Neuronal stem cell (in vitro differentiated cells): Measurements from ENCODE around the gene SAT1. TPM values are rescaled to one million over a fixed set of nuclear protein-coding genes. Genes with fewer than 3 reads are reported as not detected.

ENCODE experiments used
- DNase-seq: peaks from one replicate; pipeline ENCODE4 v3.0.0-alpha.2; 2013; ENCODE audit warnings: low spot score
- H2AFZ ChIP-seq: one replicate; pipeline ENCODE4 v1.6.1; 2013; ENCODE audit warnings: mild to moderate bottlenecking, low read length, inconsistent platforms
- H2AK5ac ChIP-seq: 2 replicates; pipeline ENCODE4 v1.6.1; 2013; ENCODE audit warnings: low read depth, mild to moderate bottlenecking, inconsistent platforms, low read length, moderate library complexity, mixed read lengths
- H2BK120ac ChIP-seq: 2 replicates; pipeline ENCODE4 v1.6.1; 2013; ENCODE audit warnings: low read depth, mild to moderate bottlenecking, inconsistent platforms, low read length, moderate library complexity, mixed read lengths
- H2BK12ac ChIP-seq: one replicate; pipeline ENCODE4 v1.6.1; 2013; ENCODE audit warnings: low read length, inconsistent platforms
- H2BK15ac ChIP-seq: 2 replicates; pipeline ENCODE4 v1.6.1; 2013; ENCODE audit warnings: mild to moderate bottlenecking, low read length, inconsistent platforms, mixed read lengths
- H2BK5ac ChIP-seq: one replicate; pipeline ENCODE4 v1.6.1; 2013; ENCODE audit warnings: inconsistent platforms, mild to moderate bottlenecking, low read length, moderate library complexity
- H3K14ac ChIP-seq: one replicate; pipeline ENCODE4 v1.6.1; 2013; ENCODE audit warnings: low read length, inconsistent platforms
- H3K18ac ChIP-seq: 2 replicates; pipeline ENCODE4 v1.6.1; 2013; ENCODE audit warnings: low read length, inconsistent platforms
- H3K23ac ChIP-seq: 2 replicates; pipeline ENCODE4 v1.6.1; 2013; ENCODE audit warnings: low read depth, mild to moderate bottlenecking, mixed read lengths, low read length, inconsistent platforms; ENCODE audit not compliant: poor library complexity
- H3K27ac ChIP-seq: replicated peaks from 3 replicates; pipeline ENCODE4 v1.5.1; 2013; ENCODE audit warnings: low read length, inconsistent platforms
- H3K27me3 ChIP-seq, 3 experiments: 2 replicates each; pipeline ENCODE4 v1.6.1; 2013; ENCODE audit warnings: low read length in 3 of 3, mild to moderate bottlenecking in 2 of 3, inconsistent platforms in 1 of 3, low read depth in 1 of 3, mixed read lengths in 1 of 3, moderate library complexity in 1 of 3; ENCODE audit not compliant: control insufficient read depth in 3 of 3, insufficient read depth in 3 of 3
- H3K36me3 ChIP-seq, 2 donors: replicated peaks in 1 of 2; 2 replicates each; pipeline ENCODE4 v1.6.1; 2013; ENCODE audit warnings: low read length in 2 of 2; ENCODE audit not compliant: control insufficient read depth in 2 of 2, insufficient read depth in 2 of 2
- H3K4ac ChIP-seq: 2 replicates; pipeline ENCODE4 v1.6.1; 2013; ENCODE audit warnings: inconsistent platforms, mild to moderate bottlenecking, low read length, moderate library complexity
- H3K4me1 ChIP-seq, 2 donors: 1 replicate in 1 of 2; 2 replicates in 1 of 2; pipeline ENCODE4 v1.6.1; 2013; ENCODE audit warnings: low read length in 2 of 2, low read depth in 1 of 2; ENCODE audit not compliant: control insufficient read depth in 2 of 2, insufficient read depth in 1 of 2
- H3K4me2 ChIP-seq: one replicate; pipeline ENCODE4 v1.6.1; 2013; ENCODE audit warnings: mild to moderate bottlenecking, low read length, inconsistent platforms; ENCODE audit not compliant: insufficient read depth, poor library complexity, severe bottlenecking
- H3K4me3 ChIP-seq, 2 donors: 2 replicates each; pipeline ENCODE4 v1.5.1; 2013; ENCODE audit warnings: low read length in 2 of 2, mild to moderate bottlenecking in 2 of 2, inconsistent platforms in 1 of 2, moderate library complexity in 1 of 2
- H3K79me1 ChIP-seq: one replicate; pipeline ENCODE4 v1.6.1; 2013; ENCODE audit warnings: low read depth, mild to moderate bottlenecking, inconsistent platforms, low read length, moderate library complexity
- H3K9ac ChIP-seq: one replicate; pipeline ENCODE4 v1.6.1; 2013; ENCODE audit warnings: mild to moderate bottlenecking, low read depth, low read length, inconsistent platforms; ENCODE audit not compliant: poor library complexity
- H3K9me3 ChIP-seq, 2 donors: replicated peaks in 1 of 2; 2 replicates each; pipeline versions ENCODE3 to v1.6.1; 2013; ENCODE audit warnings: low read length in 2 of 2, mild to moderate bottlenecking in 2 of 2, inconsistent platforms in 1 of 2, low read depth in 1 of 2, mixed read lengths in 1 of 2, moderate library complexity in 1 of 2; ENCODE audit not compliant: control insufficient read depth in 2 of 2, insufficient read depth in 1 of 2
- H4K8ac ChIP-seq: one replicate; pipeline ENCODE4 v1.6.1; 2013; ENCODE audit warnings: low read depth, mild to moderate bottlenecking, inconsistent platforms, low read length, moderate library complexity
- H4K91ac ChIP-seq: one replicate; pipeline ENCODE4 v1.6.1; 2013; ENCODE audit warnings: low read length, low read depth, mild to moderate bottlenecking, inconsistent platforms; ENCODE audit not compliant: poor library complexity
- WGBS, 2 donors: extraction: QIAGEN DNeasy Blood & Tissue Kit; methylation state at CpG; one replicate each; pipeline ENCODE4 v1.1.7; 2013; ENCODE audit warnings: missing lambda C conversion rate in 2 of 2, mixed read lengths in 1 of 2; ENCODE audit not compliant: insufficient read length in 2 of 2, insufficient replicate concordance in 1 of 2; ENCODE audit errors: extremely low coverage in 2 of 2; 5-methylcytosine and 5-hydroxymethylcytosine counted together
- small RNA-seq: library from polyadenylated mRNA; stranded (forward); fragments of <200 nt; extraction: miRNeasy Mini kit (QIAGEN cat#:217004); gene quantifications from one replicate; pipeline ENCODE3, GENCODE V24; 2013; ENCODE audit not compliant: insufficient read depth

Gene SAT1

DNA sequence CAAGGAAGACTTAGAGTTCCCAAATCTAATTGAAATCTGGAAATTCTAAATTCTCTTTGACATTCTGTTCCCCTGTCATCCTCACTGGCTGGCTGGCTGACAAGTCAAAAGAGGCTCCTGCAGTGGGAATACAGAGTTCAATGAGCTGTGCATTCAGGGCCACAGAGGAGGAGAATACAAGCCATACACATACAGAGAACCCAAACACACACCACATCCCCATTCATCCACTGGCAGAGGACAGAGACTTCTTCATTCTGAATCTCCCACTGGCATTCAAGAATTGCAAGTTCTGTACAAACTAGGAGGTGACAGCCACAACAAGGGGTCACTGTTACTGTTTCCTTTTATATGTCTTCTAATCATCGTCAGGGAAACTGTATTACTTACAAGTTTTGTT is 49.7 kb downstream of the SAT1 start:
- H3K9me3 ChIP-seq, result no peaks in the 10 kb centered on the region
- no peak overlapping the region for H4K8ac ChIP-seq
- no peak overlapping the region for H3K27ac ChIP-seq
- H3K27me3 ChIP-seq, result no peaks in the 10 kb centered on the region
- no peak overlapping the region for H2BK5ac ChIP-seq
- no peaks in the 10 kb centered on the region for H3K79me1 ChIP-seq
- no CpG with 5 or more reads among the region's 1 CpG for WGBS, 2 donors
- no peak overlapping the region for H2BK12ac ChIP-seq
- no peak overlapping the region for H3K4ac ChIP-seq
- H2BK15ac ChIP-seq, result no peak overlapping the region
- no peak for DNase-seq
- H3K4me1 ChIP-seq, result peaks cover 0 to 2% of the 10 kb centered on the region in 2 donors
- no peak overlapping the region for H3K4me2 ChIP-seq
- no peak overlapping the region for H4K91ac ChIP-seq
- H2BK120ac ChIP-seq, result no peak overlapping the region
- no peak overlapping the region for H3K9ac ChIP-seq
- H3K4me3 ChIP-seq, result no peak overlapping the region
- H3K14ac ChIP-seq, result no peak overlapping the region
- H3K36me3 ChIP-seq, result no peaks in the 10 kb centered on the region
- no peak overlapping the region for H2AFZ ChIP-seq
- H3K23ac ChIP-seq, result no peak overlapping the region
- H2AK5ac ChIP-seq, result no peak overlapping the region
- H3K18ac ChIP-seq, result no peak overlapping the region

Small RNAs within 50 kb of the gene (small RNA-seq; reads per million reads assigned to genes)
- not detected for gene RF00019
